ENCODE measurements around the gene MVB12B.

The MVB12B gene

GRCh38 chr9:126292736-126293521 lies 33.7 kb upstream of the MVB12B start:
- no peak for TF ChIP-seq MYC (IDR thresholded peaks at IDR 0.05; ENCODE audit: low read depth, low read length)
- no peak for TF ChIP-seq POLR2A (IDR thresholded peaks at IDR 0.05; ENCODE audit: extremely low read depth, insufficient read length)
- TF ChIP-seq, protein P1, sequence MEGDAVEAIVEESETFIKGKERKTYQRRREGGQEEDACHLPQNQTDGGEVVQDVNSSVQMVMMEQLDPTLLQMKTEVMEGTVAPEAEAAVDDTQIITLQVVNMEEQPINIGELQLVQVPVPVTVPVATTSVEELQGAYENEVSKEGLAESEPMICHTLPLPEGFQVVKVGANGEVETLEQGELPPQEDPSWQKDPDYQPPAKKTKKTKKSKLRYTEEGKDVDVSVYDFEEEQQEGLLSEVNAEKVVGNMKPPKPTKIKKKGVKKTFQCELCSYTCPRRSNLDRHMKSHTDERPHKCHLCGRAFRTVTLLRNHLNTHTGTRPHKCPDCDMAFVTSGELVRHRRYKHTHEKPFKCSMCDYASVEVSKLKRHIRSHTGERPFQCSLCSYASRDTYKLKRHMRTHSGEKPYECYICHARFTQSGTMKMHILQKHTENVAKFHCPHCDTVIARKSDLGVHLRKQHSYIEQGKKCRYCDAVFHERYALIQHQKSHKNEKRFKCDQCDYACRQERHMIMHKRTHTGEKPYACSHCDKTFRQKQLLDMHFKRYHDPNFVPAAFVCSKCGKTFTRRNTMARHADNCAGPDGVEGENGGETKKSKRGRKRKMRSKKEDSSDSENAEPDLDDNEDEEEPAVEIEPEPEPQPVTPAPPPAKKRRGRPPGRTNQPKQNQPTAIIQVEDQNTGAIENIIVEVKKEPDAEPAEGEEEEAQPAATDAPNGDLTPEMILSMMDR (IDR thresholded peaks at IDR 0.05; ENCODE audit: low read depth, low read length): no peak
- TF ChIP-seq, protein P2, sequence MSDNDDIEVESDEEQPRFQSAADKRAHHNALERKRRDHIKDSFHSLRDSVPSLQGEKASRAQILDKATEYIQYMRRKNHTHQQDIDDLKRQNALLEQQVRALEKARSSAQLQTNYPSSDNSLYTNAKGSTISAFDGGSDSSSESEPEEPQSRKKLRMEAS (IDR thresholded peaks at IDR 0.05; ENCODE audit: low read depth, low read length): no peak
- no peak for DNase-seq (ENCODE audit: low read depth)
- no peak overlapping the region for H3K4me3 ChIP-seq (ENCODE audit: low read depth, low read length)

DNA sequence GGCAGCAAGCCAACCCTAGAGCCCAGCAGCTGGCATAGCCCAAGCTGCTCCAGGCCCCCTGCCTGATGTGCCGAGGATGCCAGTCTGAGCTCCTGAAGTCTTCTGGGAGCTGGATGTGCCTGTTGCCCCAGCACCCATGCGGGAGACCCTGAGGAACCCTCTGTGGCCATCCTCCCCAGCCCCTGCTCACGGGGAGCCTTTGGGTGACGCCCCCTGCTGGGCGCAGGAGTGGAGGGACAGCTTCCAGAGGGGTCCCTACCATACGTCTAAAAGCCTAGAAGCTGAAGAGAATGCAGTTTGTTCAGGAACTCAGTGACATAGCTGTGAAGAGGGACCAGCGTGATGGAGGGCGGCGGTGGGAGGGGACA lies 33.1 kb upstream of the MVB12B start:
- TF ChIP-seq POLR2A (IDR thresholded peaks at IDR 0.05; ENCODE audit: extremely low read depth, insufficient read length): no peak
- TF ChIP-seq, protein P1 (IDR thresholded peaks at IDR 0.05; ENCODE audit: low read depth, low read length): peak; percentile 61
- H3K4me3 ChIP-seq (ENCODE audit: low read depth, low read length): no peak overlapping the region
- DNase-seq (ENCODE audit: low read depth): peak; percentile 36

DNA sequence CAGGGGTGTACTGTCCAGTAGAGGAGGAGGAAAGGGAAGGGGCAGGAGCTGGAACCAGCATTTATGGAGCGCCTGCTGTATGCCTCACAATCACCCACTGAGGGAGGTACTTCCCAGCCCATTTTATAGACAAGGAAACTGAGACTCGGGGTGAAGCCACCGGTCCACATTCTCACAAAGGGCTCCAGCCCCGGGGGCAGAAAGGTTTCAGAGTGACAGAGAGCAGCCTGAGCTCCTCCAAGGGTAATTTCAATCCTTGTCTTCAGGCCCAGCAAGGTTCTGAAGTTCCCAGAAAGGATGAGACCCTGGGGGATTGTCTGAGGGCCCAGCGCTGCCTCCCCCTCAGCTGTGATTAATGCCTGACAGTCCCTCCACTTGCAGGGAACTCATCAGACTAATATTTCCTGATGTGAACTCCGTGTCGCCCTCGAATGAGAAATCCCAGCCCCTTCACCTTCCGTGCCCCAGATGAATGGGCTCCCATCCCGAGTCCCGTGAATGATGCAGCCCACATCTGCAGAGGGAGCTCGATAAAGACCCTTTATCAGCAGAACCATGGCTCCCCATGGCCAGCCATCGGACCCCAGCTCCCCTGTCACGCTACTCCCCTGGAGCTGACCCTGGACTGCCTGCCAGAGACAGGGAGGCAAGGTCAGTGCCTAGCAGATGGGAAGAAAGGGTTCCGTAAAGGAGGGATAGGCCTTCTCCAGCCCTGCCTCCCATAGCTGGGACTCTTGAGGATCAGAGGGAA lies 32.1 kb upstream of the MVB12B start:
- no peak overlapping the region for H3K4me3 ChIP-seq (ENCODE audit: low read depth, low read length)
- TF ChIP-seq MYC (IDR thresholded peaks at IDR 0.05; ENCODE audit: low read depth, low read length) (no peak), POLR2A (IDR thresholded peaks at IDR 0.05; ENCODE audit: extremely low read depth, insufficient read length) (no peak)
- TF ChIP-seq, protein P2 (IDR thresholded peaks at IDR 0.05; ENCODE audit: low read depth, low read length): no peak
- TF ChIP-seq, protein P1 (IDR thresholded peaks at IDR 0.05; ENCODE audit: low read depth, low read length): no peak

DNA sequence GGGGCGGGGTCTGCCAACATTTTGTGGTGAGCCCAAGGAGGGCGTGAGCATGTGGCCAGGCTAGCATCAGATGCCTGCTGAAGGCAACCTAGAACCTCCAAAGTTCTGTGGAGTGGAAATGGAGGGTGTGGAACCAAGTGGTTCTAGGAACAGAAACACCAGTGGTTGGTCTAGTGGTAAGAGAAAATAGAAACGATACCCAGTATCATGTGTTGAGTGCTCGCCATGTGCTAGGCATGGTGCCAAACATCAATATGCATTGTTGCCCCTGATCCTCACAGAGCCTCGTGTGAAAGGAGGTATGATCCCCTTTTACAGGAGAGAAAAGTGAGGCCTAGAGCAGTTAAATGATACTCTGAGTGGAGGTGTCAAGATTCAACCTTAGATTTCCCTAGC lies 31.5 kb upstream of the MVB12B start:
- H3K4me3 ChIP-seq (ENCODE audit: low read depth, low read length): no peak overlapping the region
- no peak for DNase-seq (ENCODE audit: low read depth)
- TF ChIP-seq MYC (IDR thresholded peaks at IDR 0.05; ENCODE audit: low read depth, low read length) (no peak), POLR2A (IDR thresholded peaks at IDR 0.05; ENCODE audit: extremely low read depth, insufficient read length) (no peak)
- TF ChIP-seq, protein P2 (IDR thresholded peaks at IDR 0.05; ENCODE audit: low read depth, low read length): no peak
- TF ChIP-seq, protein P1 (IDR thresholded peaks at IDR 0.05; ENCODE audit: low read depth, low read length): no peak

More for the DNA sequence above, 32.1 kb upstream of the MVB12B start:
- DNase-seq (ENCODE audit: low read depth): no peak

GRCh38 chr9:126295516-126295915 lies 31.1 kb upstream of the MVB12B start:
- TF ChIP-seq MYC (IDR thresholded peaks at IDR 0.05; ENCODE audit: low read depth, low read length): no peak
- TF ChIP-seq, protein P2 (IDR thresholded peaks at IDR 0.05; ENCODE audit: low read depth, low read length): no peak
- no peak for TF ChIP-seq POLR2A (IDR thresholded peaks at IDR 0.05; ENCODE audit: extremely low read depth, insufficient read length)
- TF ChIP-seq, protein P1 (IDR thresholded peaks at IDR 0.05; ENCODE audit: low read depth, low read length): no peak

More at GRCh38 chr9:126295516-126295915, 31.1 kb upstream of the MVB12B start:
- DNase-seq (ENCODE audit: low read depth): no peak
- H3K4me3 ChIP-seq (ENCODE audit: low read depth, low read length): no peak overlapping the region
